OCI-LY3 (cell line): ENCODE results near the gene HIVEP2.

Experiments
- H2AFZ ChIP-seq: fragments of 200-600, 300-600 bp; shearing (Covaris generic); 2 replicates; pipeline ENCODE4 v1.6.0; 2014; ENCODE audit warnings: antibody characterized with exemption, low read depth, low read length
- H3K27ac ChIP-seq: fragments of 200-600, 300-600 bp; sonication (generic); 2 replicates; pipeline ENCODE4 v1.5.1; 2014; ENCODE audit warnings: mild to moderate bottlenecking, low read length, moderate library complexity, mixed read lengths
- H3K27me3 ChIP-seq: fragments of 200-600, 300-600 bp; sonication (generic); 2 replicates; pipeline ENCODE4 v1.6.1; 2014; ENCODE audit warnings: low read depth, low read length, mixed read lengths
- H3K36me3 ChIP-seq: fragments of 200-600, 300-600 bp; sonication (generic); replicated peaks from 2 replicates; pipeline ENCODE3; 2014; ENCODE audit warnings: low read depth, low read length, mixed read lengths
- H3K4me1 ChIP-seq: fragments of 300-600, 200-600 bp; sonication (generic); 2 replicates; pipeline ENCODE4 v1.6.1; 2014; ENCODE audit warnings: low read length, mixed read lengths
- H3K4me2 ChIP-seq: fragments of 200-600, 300-600 bp; sonication (generic); 2 replicates; pipeline ENCODE4 v1.6.1; 2014; ENCODE audit warnings: low read length, mixed read lengths
- H3K4me3 ChIP-seq: fragments of 300-600, 200-600 bp; sonication (generic); 2 replicates; pipeline ENCODE4 v1.5.1; 2014; ENCODE audit warnings: antibody characterized with exemption, mild to moderate bottlenecking, low read length, moderate library complexity
- H3K79me2 ChIP-seq: fragments of 300-600, 200-600 bp; shearing (Covaris generic); 2 replicates; pipeline ENCODE4 v1.6.1; 2014; ENCODE audit warnings: mild to moderate bottlenecking, low read length, mixed read lengths
- H3K9ac ChIP-seq: fragments of 300-600, 200-600 bp; shearing (Covaris generic); 2 replicates; pipeline ENCODE4 v1.6.0; 2014; ENCODE audit warnings: mild to moderate bottlenecking, low read length, moderate library complexity
- H3K9me3 ChIP-seq: fragments of 200-600, 300-600 bp; shearing (Covaris generic); 2 replicates; pipeline ENCODE4 v1.6.1; 2014; ENCODE audit warnings: low read length, mixed read lengths; ENCODE audit not compliant: insufficient read depth
- H4K20me1 ChIP-seq: fragments of 200-600, 300-600 bp; sonication (generic); 2 replicates; pipeline ENCODE4 v1.6.1; 2016; ENCODE audit warnings: low read length, mixed read lengths; ENCODE audit not compliant: insufficient read depth
- CTCF ChIP-seq: fragments of 200-600, 300-600 bp; sonication (generic); IDR thresholded peaks from 2 replicates; pipeline ENCODE4 v1.5.1; 2014; ENCODE audit warnings: antibody characterized with exemption, low read length, low read depth
- EZH2phosphoT487 ChIP-seq: fragments of 200-600 bp; shearing (Covaris generic); IDR thresholded peaks from 2 replicates; pipeline ENCODE4 v1.6.1; 2018; ENCODE audit warnings: antibody characterized with exemption, mixed run types, low read depth

Gene HIVEP2

DNA sequence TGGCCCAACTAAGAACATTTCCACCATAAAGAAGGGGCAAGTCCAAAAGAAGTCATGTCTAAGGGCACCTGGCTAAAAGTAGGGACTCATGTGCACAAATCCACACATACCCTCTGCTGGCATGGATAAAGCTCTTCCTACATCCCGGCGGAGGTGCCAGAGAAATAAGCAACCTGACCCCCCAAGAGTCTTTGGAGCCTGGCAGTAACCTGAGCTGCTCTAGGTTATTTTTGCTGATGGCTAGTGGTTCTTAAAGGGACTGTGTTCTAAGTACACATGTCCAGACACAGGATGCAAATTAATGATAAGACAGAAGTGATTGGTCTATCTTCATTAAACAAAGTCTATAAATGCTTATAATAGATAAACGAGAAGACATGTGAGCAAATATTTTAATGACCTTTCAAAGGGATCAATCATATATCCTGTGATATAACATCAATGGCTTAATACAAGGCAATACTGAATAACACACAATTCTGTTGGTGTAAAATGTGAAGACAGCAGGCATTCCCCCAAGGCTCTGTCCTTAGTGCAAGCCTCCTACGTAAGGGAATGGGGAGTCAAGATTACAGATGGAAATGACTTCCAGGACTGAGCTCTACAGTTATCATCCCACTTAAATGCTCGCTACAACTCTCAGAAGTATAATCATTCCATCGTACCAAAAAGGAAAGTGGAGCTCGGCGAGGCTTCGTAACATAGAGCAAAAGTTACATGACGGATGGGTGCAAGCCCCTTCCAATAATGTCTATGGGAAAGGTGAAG lies 52.5 kb downstream of the HIVEP2 start:
- no peaks in the 10 kb centered on the region for H4K20me1 ChIP-seq
- no peak overlapping the region for H3K9ac ChIP-seq
- H3K4me2 ChIP-seq: no peak overlapping the region
- H2AFZ ChIP-seq: no peak overlapping the region
- H3K36me3 ChIP-seq: no peaks in the 10 kb centered on the region
- no peaks in the 10 kb centered on the region for H3K27me3 ChIP-seq
- no peaks in the 10 kb centered on the region for H3K9me3 ChIP-seq
- TF ChIP-seq CTCF (no peak), EZH2phosphoT487 (no peak)
- H3K4me1 ChIP-seq: peaks cover 2% of the 10 kb centered on the region
- H3K4me3 ChIP-seq: no peak overlapping the region
- H3K79me2 ChIP-seq: no peaks in the 10 kb centered on the region; the same call in 1 of the 2 replicates
- no peak overlapping the region for H3K27ac ChIP-seq

- Histone ChIP-seq H3K27me3 (no peaks in the 10 kb centered on the region), H3K27ac (no peak overlapping the region), H2AFZ (no peak overlapping the region), H3K9ac (no peak overlapping the region), H3K4me2 (no peak overlapping the region), H3K79me2 (no peaks in the 10 kb centered on the region; the same call in 1 of the 2 replicates), H3K4me1 (peaks cover 12% of the 10 kb centered on the region), H3K9me3 (no peaks in the 10 kb centered on the region), H3K4me3 (no peak overlapping the region), H4K20me1 (no peaks in the 10 kb centered on the region), H3K36me3 (no peaks in the 10 kb centered on the region)
- TF ChIP-seq EZH2phosphoT487: no peak
- no peak for TF ChIP-seq CTCF
Measured at GRCh38 chr6:142891454-142891853, 53.5 kb downstream of the HIVEP2 start.

DNA sequence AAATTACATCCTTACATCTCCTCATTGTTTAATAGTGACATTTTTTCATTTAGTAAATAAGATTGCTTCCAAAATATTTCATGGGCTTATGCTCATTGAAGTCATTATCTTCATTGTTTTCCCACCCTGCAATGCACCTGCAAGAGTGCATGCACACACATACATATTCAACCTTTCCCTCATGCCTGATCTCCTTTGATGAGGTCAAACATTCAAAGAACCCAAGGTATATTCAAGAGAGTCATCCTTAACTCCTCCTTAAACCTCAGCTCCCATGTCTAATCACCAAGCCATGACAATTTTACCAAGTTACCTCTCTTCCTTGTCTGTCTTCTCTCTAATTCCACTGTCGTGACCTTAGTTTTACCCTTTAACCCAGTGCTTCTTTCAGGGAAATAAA lies 56.5 kb downstream of the HIVEP2 start:
- Histone ChIP-seq H3K4me1 (peaks cover 42% of the 10 kb centered on the region), H3K9ac (no peak overlapping the region), H3K36me3 (no peaks in the 10 kb centered on the region), H3K27ac (no peak overlapping the region), H3K79me2 (peaks cover 18% of the 10 kb centered on the region), H3K4me2 (no peak overlapping the region), H3K9me3 (no peaks in the 10 kb centered on the region), H3K4me3 (no peak overlapping the region), H2AFZ (no peak overlapping the region), H3K27me3 (no peaks in the 10 kb centered on the region), H4K20me1 (peaks cover 9% of the 10 kb centered on the region; the same call in 1 of the 2 replicates)
- TF ChIP-seq EZH2phosphoT487: no peak

- Histone ChIP-seq H3K9me3 (no peaks in the 10 kb centered on the region), H3K36me3 (no peaks in the 10 kb centered on the region), H3K27me3 (no peaks in the 10 kb centered on the region), H3K4me2 (no peak overlapping the region; the same call in 1 of the 2 replicates), H3K79me2 (peaks cover 25% of the 10 kb centered on the region), H4K20me1 (peaks cover 9% of the 10 kb centered on the region; the same call in 1 of the 2 replicates), H3K27ac (no peak overlapping the region), H2AFZ (no peak overlapping the region), H3K4me1 (peaks cover 44% of the 10 kb centered on the region), H3K4me3 (no peak overlapping the region), H3K9ac (no peak overlapping the region)
- TF ChIP-seq CTCF: no peak
- TF ChIP-seq EZH2phosphoT487: no peak
Measured at GRCh38 chr6:142887517-142887916, 57.5 kb downstream of the HIVEP2 start.
